H9 (cell line): Measurements from ENCODE around the gene ADAP2. TPM values are rescaled to one million over a fixed set of nuclear protein-coding genes. Genes with fewer than 3 reads are reported as not detected.

Experiments used
- DNase-seq: peaks from one replicate; pipeline ENCODE4 v3.0.0-alpha.2; 2017
- H2AFZ ChIP-seq: one replicate; pipeline ENCODE4 v1.6.1; 2013; ENCODE audit warnings: mild to moderate bottlenecking, low read length, control low read depth, moderate library complexity
- H2AK5ac ChIP-seq: 2 replicates; pipeline ENCODE4 v1.6.1; 2013; ENCODE audit warnings: low read length, control low read depth, mixed read lengths; ENCODE audit not compliant: insufficient read length
- H2BK120ac ChIP-seq: one replicate; pipeline ENCODE4 v1.6.1; 2013; ENCODE audit warnings: low read depth, mild to moderate bottlenecking, low read length, control low read depth, inconsistent platforms; ENCODE audit not compliant: poor library complexity, severe bottlenecking
- H2BK12ac ChIP-seq: 2 replicates; pipeline ENCODE4 v1.6.1; 2013; ENCODE audit warnings: low read length, control low read depth, mixed read lengths, low read depth; ENCODE audit not compliant: insufficient read length
- H2BK15ac ChIP-seq: 2 replicates; pipeline ENCODE4 v1.6.1; 2013; ENCODE audit warnings: low read depth, low read length, control low read depth
- H2BK20ac ChIP-seq: one replicate; pipeline ENCODE4 v1.6.1; 2013; ENCODE audit warnings: low read depth, mild to moderate bottlenecking, low read length, control low read depth, inconsistent platforms; ENCODE audit not compliant: poor library complexity, severe bottlenecking
- H2BK5ac ChIP-seq: 2 replicates; pipeline ENCODE4 v1.6.1; 2013; ENCODE audit warnings: low read length, control low read depth, mixed read lengths; ENCODE audit not compliant: insufficient read length
- H3K14ac ChIP-seq: 2 replicates; pipeline ENCODE4 v1.6.1; 2013; ENCODE audit warnings: low read length, control low read depth; ENCODE audit not compliant: insufficient read depth
- H3K18ac ChIP-seq: 2 replicates; pipeline ENCODE4 v1.6.1; 2013; ENCODE audit warnings: low read depth, mild to moderate bottlenecking, mixed read lengths, low read length, control low read depth; ENCODE audit not compliant: insufficient read length
- H3K23ac ChIP-seq: 2 replicates; pipeline ENCODE4 v1.6.1; 2013; ENCODE audit warnings: low read length, control low read depth, mixed read lengths, low read depth; ENCODE audit not compliant: insufficient read length
- H3K23me2 ChIP-seq: 2 replicates; pipeline ENCODE4 v1.6.1; 2013; ENCODE audit warnings: low read depth, mild to moderate bottlenecking, mixed read lengths, low read length, control low read depth; ENCODE audit not compliant: insufficient read length, poor library complexity, severe bottlenecking
- H3K27ac ChIP-seq: 2 replicates; pipeline ENCODE4 v1.5.1; 2013; ENCODE audit warnings: low read length, control low read depth, mixed read lengths, low read depth; ENCODE audit not compliant: insufficient read length
- H3K27me3 ChIP-seq: 2 replicates; pipeline ENCODE4 v1.6.1; 2013; ENCODE audit warnings: low read length, control low read depth, inconsistent platforms; ENCODE audit not compliant: insufficient read depth
- H3K4ac ChIP-seq: 2 replicates; pipeline ENCODE4 v1.6.1; 2013; ENCODE audit warnings: low read depth, mild to moderate bottlenecking, control low read depth, inconsistent platforms, low read length, moderate library complexity
- H3K4me1 ChIP-seq: 2 replicates; pipeline ENCODE4 v1.6.1; 2013; ENCODE audit warnings: low read length, control low read depth, inconsistent platforms; ENCODE audit not compliant: insufficient read depth
- H3K4me2 ChIP-seq: 2 replicates; pipeline ENCODE4 v1.6.1; 2013; ENCODE audit warnings: low read length, control low read depth, mixed read lengths; ENCODE audit not compliant: insufficient read length, insufficient read depth
- H3K56ac ChIP-seq: 2 replicates; pipeline ENCODE4 v1.6.1; 2013; ENCODE audit warnings: low read depth, mild to moderate bottlenecking, mixed read lengths, low read length, control low read depth; ENCODE audit not compliant: insufficient read length
- H3K79me1 ChIP-seq: 2 replicates; pipeline ENCODE4 v1.6.1; 2013; ENCODE audit warnings: low read depth, mild to moderate bottlenecking, moderate library complexity, low read length, control low read depth, inconsistent platforms; ENCODE audit not compliant: insufficient read depth, poor library complexity, severe bottlenecking
- H3K79me2 ChIP-seq: 2 replicates; pipeline ENCODE4 v1.6.1; 2013; ENCODE audit warnings: low read length, control low read depth, inconsistent platforms; ENCODE audit not compliant: insufficient read depth
- H3K9ac ChIP-seq: 2 replicates; pipeline ENCODE4 v1.6.1; 2013; ENCODE audit warnings: low read length, control low read depth, mixed read lengths; ENCODE audit not compliant: insufficient read length; ENCODE audit errors: extremely low read depth
- H3K9me3 ChIP-seq: one replicate; pipeline ENCODE4 v1.6.1; 2013; ENCODE audit warnings: low read depth, low read length, inconsistent platforms; ENCODE audit not compliant: control insufficient read depth
- H3T11ph ChIP-seq: one replicate; pipeline ENCODE4 v1.6.1; 2013; ENCODE audit warnings: mild to moderate bottlenecking, low read length, control low read depth, inconsistent platforms
- H4K20me1 ChIP-seq: one replicate; pipeline ENCODE4 v1.6.1; 2013; ENCODE audit not compliant: control insufficient read depth, insufficient read length, insufficient read depth
- H4K5ac ChIP-seq: 2 replicates; pipeline ENCODE4 v1.6.1; 2013; ENCODE audit warnings: low read depth, mild to moderate bottlenecking, mixed read lengths, low read length, control low read depth; ENCODE audit not compliant: insufficient read length
- H4K8ac ChIP-seq: replicated peaks from 2 replicates; pipeline ENCODE4 v1.6.1; 2013; ENCODE audit warnings: low read length, control low read depth, mixed read lengths, low read depth; ENCODE audit not compliant: insufficient read length
- H4K91ac ChIP-seq: 2 replicates; pipeline ENCODE4 v1.6.1; 2013; ENCODE audit warnings: low read depth, mild to moderate bottlenecking, moderate library complexity, mixed read lengths, low read length, control low read depth; ENCODE audit not compliant: insufficient read length
- H3K27ac Mint-ChIP-seq, 3 experiments: 2 replicates in 2 of 3; 3 replicates in 1 of 3; pipeline ENCODE4 v1.8.0; 2020 to 2021; ENCODE audit warnings: mixed read lengths in 3 of 3, mild to moderate bottlenecking in 1 of 3, moderate library complexity in 1 of 3
- H3K27me3 Mint-ChIP-seq: 2 replicates; pipeline ENCODE4 v1.8.0; 2021; ENCODE audit warnings: low read depth, mild to moderate bottlenecking, moderate library complexity, mixed read lengths
- H3K36me3 Mint-ChIP-seq, 3 experiments: 2 replicates in 2 of 3; 3 replicates in 1 of 3; pipeline ENCODE4 v1.8.0; 2020 to 2021; ENCODE audit warnings: low read depth in 3 of 3, mixed read lengths in 3 of 3; ENCODE audit not compliant: insufficient read depth in 1 of 3
- H3K4me1 Mint-ChIP-seq, 2 experiments: 2 replicates each; pipeline ENCODE4 v1.8.0; 2020; ENCODE audit warnings: mixed read lengths in 2 of 2
- H3K4me3 Mint-ChIP-seq, 2 experiments: 2 replicates in 1 of 2; 3 replicates in 1 of 2; pipeline ENCODE4 v1.8.0; 2020 to 2021; ENCODE audit warnings: mild to moderate bottlenecking in 2 of 2, mixed read lengths in 2 of 2, moderate library complexity in 1 of 2
- H3K9me3 Mint-ChIP-seq, 2 experiments: 2 replicates in 1 of 2; 3 replicates in 1 of 2; pipeline ENCODE4 v1.8.0; 2020; ENCODE audit warnings: mild to moderate bottlenecking in 2 of 2, mixed read lengths in 2 of 2, moderate library complexity in 1 of 2
- CTCF ChIP-seq: fragments of 200-600 bp; sonication (generic); conservative IDR thresholded peaks from 3 replicates; pipeline ENCODE4 v1.8.0; 2021; ENCODE audit warnings: antibody characterized with exemption, mild to moderate bottlenecking
- WGBS: extraction: QIAGEN DNeasy Blood & Tissue Kit; methylation state at CpG from one replicate; pipeline ENCODE4 v1.1.7; 2013; ENCODE audit warnings: missing lambda C conversion rate, low lambda C conversion rate, mixed read lengths; ENCODE audit not compliant: insufficient read length; ENCODE audit errors: extremely low coverage; 5-methylcytosine and 5-hydroxymethylcytosine counted together
- total RNA-seq: library from RNA; stranded (reverse); gene quantifications from 2 replicates; pipeline ENCODE4 v1.2.1, GENCODE V29; 2021

ADAP2 gene
- total RNA-seq, 1 experiment from 2014 or later, result 1.2 TPM

GRCh38 chr17:30950669-30951399 is 29.1 kb downstream of the ADAP2 start:
- Mint-ChIP-seq H3K27ac (peak overlapping the region in 1 of 3 experiments; percentile 86; a peak in 1 of 7 replicates), H3K36me3 (no peaks in the 10 kb centered on the region), H3K9me3 (no peaks in the 10 kb centered on the region), H3K27me3 (no peaks in the 10 kb centered on the region; the same call in 1 of the 2 replicates), H3K4me3 (no peak overlapping the region), H3K4me1 (no peaks in the 10 kb centered on the region)
- Histone ChIP-seq H3K23me2 (no peaks in the 10 kb centered on the region), H4K5ac (no peak overlapping the region), H2AFZ (no peak overlapping the region), H3K9me3 (no peaks in the 10 kb centered on the region), H2AK5ac (no peak overlapping the region), H3K4ac (no peak overlapping the region), H4K8ac (no peak overlapping the region), H2BK12ac (no peak overlapping the region), H3K23ac (no peak overlapping the region), H2BK15ac (no peak overlapping the region), H3T11ph (no peak overlapping the region), H3K4me2 (no peak overlapping the region), H3K79me2 (no peaks in the 10 kb centered on the region), H3K9ac (no peak overlapping the region), H2BK5ac (no peak overlapping the region), H3K4me1 (no peaks in the 10 kb centered on the region), H3K27me3 (no peaks in the 10 kb centered on the region), H2BK20ac (no peak overlapping the region), H2BK120ac (no peak overlapping the region), H4K20me1 (no peaks in the 10 kb centered on the region), H3K14ac (no peak overlapping the region), H3K18ac (no peak overlapping the region), H3K27ac (no peak overlapping the region), H4K91ac (no peak overlapping the region), H3K79me1 (no peaks in the 10 kb centered on the region), H3K56ac (no peak overlapping the region)
- no peak for DNase-seq
- no CpG with 5 or more reads among the region's 9 CpGs for WGBS
- no peak for TF ChIP-seq CTCF
